Progenitor cell of endocrine pancreas (in vitro differentiated cells): ENCODE data around the gene COL19A1. TPM values are rescaled to one million over a fixed set of nuclear protein-coding genes. Genes with fewer than 3 reads are reported as not detected.

ENCODE experiments used
- DNase-seq: peaks from one replicate; pipeline ENCODE4 v3.0.0; 2021; ENCODE audit warnings: low spot score; ENCODE audit not compliant: unreplicated experiment
- H3K27ac Mint-ChIP-seq: 2 replicates; pipeline ENCODE4 v1.8.0; 2021; ENCODE audit warnings: mild to moderate bottlenecking, moderate library complexity, mixed read lengths
- H3K27me3 Mint-ChIP-seq: 2 replicates; pipeline ENCODE4 v1.8.0; 2021; ENCODE audit warnings: mixed read lengths
- H3K36me3 Mint-ChIP-seq: 2 replicates; pipeline ENCODE4 v1.8.0; 2022; ENCODE audit warnings: mixed read lengths; ENCODE audit not compliant: insufficient read depth
- H3K4me1 Mint-ChIP-seq: 2 replicates; pipeline ENCODE4 v1.8.0; 2021; ENCODE audit warnings: low read depth, mixed read lengths
- H3K4me3 Mint-ChIP-seq: 2 replicates; pipeline ENCODE4 v1.8.0; 2021; ENCODE audit warnings: low read depth, mild to moderate bottlenecking, moderate library complexity, mixed read lengths
- H3K9me3 Mint-ChIP-seq: 2 replicates; pipeline ENCODE4 v1.8.0; 2021; ENCODE audit warnings: low read depth, mixed read lengths
- total RNA-seq: library from RNA; stranded (reverse); gene quantifications from 2 replicates; pipeline ENCODE4 v1.2.1, GENCODE V29; 2021
- TF ChIP-seq, protein P1 (sequence below): fragments of 200-600 bp; sonication (generic); IDR thresholded peaks from one replicate; pipeline ENCODE4 v1.5.0; 2021; ENCODE audit warnings: antibody characterized with exemption, mild to moderate bottlenecking; ENCODE audit not compliant: unreplicated experiment

The COL19A1 gene
- total RNA-seq, 1 donor from 2014 or later: 2.3 TPM

DNA sequence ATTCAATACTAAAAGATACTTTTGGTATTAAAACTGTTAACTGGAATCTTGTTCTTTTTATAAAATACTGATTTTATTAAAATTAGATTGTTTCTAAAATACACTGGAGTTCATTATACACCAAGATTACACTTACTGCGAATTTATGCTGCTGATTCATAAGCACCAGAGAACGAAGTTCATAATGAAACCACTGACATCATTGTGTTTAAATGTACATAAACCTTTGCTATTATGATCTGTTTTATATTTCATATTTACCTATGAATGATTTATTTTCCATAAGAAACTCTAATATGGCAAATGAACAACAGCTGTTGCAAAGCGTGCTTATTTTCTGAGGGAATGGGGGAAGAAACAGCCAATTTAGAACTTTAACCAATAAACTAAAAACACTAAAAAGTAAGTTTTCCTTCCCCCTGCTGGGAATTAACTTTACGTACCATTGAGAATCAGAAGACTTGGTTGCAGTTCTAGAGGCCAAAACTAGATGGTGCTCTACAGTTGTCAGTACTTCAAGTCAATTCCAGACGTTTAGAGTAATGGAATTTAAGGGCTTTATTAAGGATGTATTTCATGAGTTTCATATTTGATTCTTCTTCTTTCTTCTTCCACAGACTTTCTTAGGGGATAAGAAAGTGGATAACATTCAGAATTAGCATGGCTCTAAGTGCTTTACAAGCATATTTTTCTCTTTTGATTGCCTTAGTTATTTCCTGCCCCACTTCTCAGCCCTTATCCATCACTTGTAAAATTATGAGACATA is 30.8 kb upstream of the COL19A1 start:
- no peak overlapping the region for H3K4me3 Mint-ChIP-seq

DNA sequence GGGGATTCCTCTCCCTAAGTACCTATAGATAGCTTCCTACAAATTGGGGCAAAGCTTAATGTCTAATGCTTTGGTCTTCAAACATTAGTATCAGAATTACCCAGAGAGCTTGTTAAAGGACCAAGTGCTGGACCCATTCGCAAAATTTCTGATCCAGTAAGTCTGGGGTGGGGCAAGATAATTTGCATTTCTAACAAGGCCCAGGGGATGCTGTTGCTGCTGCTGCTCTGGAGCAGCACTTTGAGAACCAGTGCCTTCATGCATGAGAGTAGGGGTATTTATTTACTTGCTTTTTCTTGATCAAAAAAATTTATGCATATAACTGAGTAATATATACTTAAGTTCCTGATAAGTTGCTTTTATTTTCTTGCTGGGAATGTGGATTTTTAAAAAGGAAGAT is 24.5 kb upstream of the COL19A1 start:
- Mint-ChIP-seq H3K27me3 (no peaks in the 10 kb centered on the region), H3K36me3 (no peaks in the 10 kb centered on the region), H3K4me3 (no peak overlapping the region), H3K9me3 (no peaks in the 10 kb centered on the region), H3K27ac (no peak overlapping the region), H3K4me1 (peaks cover 7% of the 10 kb centered on the region)
- no peak for DNase-seq
- TF ChIP-seq, protein P1, sequence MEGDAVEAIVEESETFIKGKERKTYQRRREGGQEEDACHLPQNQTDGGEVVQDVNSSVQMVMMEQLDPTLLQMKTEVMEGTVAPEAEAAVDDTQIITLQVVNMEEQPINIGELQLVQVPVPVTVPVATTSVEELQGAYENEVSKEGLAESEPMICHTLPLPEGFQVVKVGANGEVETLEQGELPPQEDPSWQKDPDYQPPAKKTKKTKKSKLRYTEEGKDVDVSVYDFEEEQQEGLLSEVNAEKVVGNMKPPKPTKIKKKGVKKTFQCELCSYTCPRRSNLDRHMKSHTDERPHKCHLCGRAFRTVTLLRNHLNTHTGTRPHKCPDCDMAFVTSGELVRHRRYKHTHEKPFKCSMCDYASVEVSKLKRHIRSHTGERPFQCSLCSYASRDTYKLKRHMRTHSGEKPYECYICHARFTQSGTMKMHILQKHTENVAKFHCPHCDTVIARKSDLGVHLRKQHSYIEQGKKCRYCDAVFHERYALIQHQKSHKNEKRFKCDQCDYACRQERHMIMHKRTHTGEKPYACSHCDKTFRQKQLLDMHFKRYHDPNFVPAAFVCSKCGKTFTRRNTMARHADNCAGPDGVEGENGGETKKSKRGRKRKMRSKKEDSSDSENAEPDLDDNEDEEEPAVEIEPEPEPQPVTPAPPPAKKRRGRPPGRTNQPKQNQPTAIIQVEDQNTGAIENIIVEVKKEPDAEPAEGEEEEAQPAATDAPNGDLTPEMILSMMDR: no peak

More for the DNA sequence above, 30.8 kb upstream of the COL19A1 start:
- TF ChIP-seq, protein P1: peak; percentile 77
- Mint-ChIP-seq H3K4me1 (peaks cover 10% of the 10 kb centered on the region), H3K36me3 (no peaks in the 10 kb centered on the region), H3K9me3 (peaks cover 2% of the 10 kb centered on the region), H3K27ac (peak overlapping the region; percentile 0), H3K27me3 (no peaks in the 10 kb centered on the region)
- DNase-seq: no peak

DNA sequence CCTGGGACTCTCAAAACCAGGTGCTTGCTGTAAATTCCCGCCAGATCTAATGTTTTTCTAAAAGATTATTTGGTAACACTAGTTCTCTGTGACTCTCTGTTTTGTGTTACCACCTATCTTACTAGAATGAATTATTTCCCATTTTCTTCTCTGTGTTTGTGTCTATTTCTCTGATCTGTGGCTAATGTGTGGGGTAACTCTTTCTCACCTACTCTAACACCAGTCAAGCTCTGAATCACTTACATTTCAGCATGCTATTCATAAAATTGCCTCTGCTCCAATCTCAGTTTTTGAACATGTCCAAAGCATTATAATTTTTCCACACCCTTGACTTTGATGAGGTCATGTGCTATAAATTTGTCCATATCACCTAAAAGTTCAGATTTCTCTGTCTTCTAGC is 23.2 kb upstream of the COL19A1 start:
- Mint-ChIP-seq H3K4me1 (peaks cover 4% of the 10 kb centered on the region), H3K9me3 (no peaks in the 10 kb centered on the region), H3K27ac (no peak overlapping the region), H3K4me3 (no peak overlapping the region), H3K27me3 (no peaks in the 10 kb centered on the region), H3K36me3 (no peaks in the 10 kb centered on the region)
- TF ChIP-seq, protein P1: no peak
- no peak for DNase-seq

DNA sequence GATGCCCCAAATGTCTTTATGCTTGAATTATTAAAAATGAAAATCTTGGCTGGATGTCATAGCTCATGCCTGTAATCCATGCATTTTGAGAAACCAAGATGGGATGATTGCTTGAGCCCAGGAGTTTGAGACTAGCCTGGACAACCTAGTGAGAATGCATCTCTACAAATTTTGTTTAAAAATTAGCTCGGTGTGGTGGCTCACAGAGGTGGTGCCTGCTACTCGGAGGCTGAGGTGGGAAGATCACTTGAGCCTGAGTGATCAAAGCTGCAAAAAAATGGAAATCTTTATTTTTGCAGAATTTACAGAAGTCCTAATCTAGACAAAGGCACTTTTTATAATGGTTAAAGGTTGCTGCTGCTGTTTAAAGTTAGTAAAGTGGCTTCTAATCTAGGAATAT is 20.0 kb upstream of the COL19A1 start:
- TF ChIP-seq, protein P1: no peak
- DNase-seq: no peak
- Mint-ChIP-seq H3K4me3 (no peak overlapping the region), H3K36me3 (no peaks in the 10 kb centered on the region), H3K27ac (no peak overlapping the region), H3K9me3 (no peaks in the 10 kb centered on the region), H3K27me3 (no peaks in the 10 kb centered on the region), H3K4me1 (peaks cover 4% of the 10 kb centered on the region)

DNA sequence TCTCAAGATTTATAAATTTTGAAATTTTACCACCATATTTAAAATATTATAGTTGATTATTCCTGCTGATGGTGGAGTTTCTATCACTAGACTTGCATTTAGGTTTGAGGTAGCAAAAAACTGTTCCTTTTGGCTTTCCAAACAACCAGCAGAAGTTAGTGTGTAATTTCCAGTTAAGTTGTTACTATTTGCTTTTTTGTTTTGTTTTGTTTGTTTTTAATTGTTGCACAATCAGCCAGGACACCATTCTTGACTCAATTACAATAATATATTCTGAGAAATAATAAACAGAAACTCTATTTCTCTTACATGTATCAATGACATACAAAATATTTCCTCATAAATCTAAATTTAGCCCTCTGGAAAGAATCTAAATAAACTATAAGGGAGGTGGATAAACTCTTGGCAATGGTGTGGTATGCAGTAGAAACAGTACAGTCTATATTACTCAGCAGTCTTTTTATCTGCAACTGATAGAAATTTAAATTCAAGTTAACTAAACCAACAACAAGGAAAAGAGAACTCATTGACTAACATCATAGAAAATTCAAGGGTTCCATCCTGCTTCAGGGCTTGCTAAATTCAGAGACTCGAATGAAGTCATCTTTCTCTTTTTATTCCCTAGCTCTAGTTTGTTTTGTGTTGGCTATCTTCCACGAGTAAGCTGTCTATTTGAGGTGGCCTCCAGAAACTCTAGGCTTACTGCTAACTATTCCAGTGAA is 19.4 kb upstream of the COL19A1 start:
- TF ChIP-seq, protein P1: no peak
- Mint-ChIP-seq H3K36me3 (no peaks in the 10 kb centered on the region), H3K27me3 (no peaks in the 10 kb centered on the region), H3K9me3 (no peaks in the 10 kb centered on the region), H3K27ac (no peak overlapping the region), H3K4me1 (peaks cover 4% of the 10 kb centered on the region), H3K4me3 (no peak overlapping the region)
- no peak for DNase-seq
